PC-3 (cell line): ENCODE measurements around the gene ABHD8. TPM values are rescaled to one million over a fixed set of nuclear protein-coding genes. Genes with fewer than 3 reads are reported as not detected.

ENCODE experiments used
- ATAC-seq: fragments of 200-7000 bp; cut with Tn5 transposase; 2 replicates; pipeline ENCODE4 v1.9.1; 2020; ENCODE audit warnings: mild to moderate bottlenecking, moderate library complexity
- BruUV-seq: library from RNA; stranded (reverse); fragments of 400-500 nt; replicated peaks from 2 replicates; lab custom pipeline; 2021; lab: Mats Ljungman, UMichigan
- CTCF ChIA-PET: fragments of 300-600 bp; sonication (Branson Sonifier 250); formaldehyde crosslinking; loops from one replicate; lab custom pipeline; 2022; ENCODE audit warnings: antibody characterized with exemption; lab: Charles Lee
- POLR2A ChIA-PET: fragments of 300-600 bp; sonication (Branson Sonifier 250); formaldehyde crosslinking; loops from one replicate; lab custom pipeline; 2022; ENCODE audit warnings: antibody characterized with exemption; ENCODE audit not compliant: unreplicated experiment; lab: Charles Lee
- DNase-seq: peaks from one replicate; pipeline ENCODE4 v3.0.0-alpha.2; 2015
- H2AFZ ChIP-seq: fragments of 300-600 bp; sonication (generic); 2 replicates; pipeline ENCODE4 v1.6.0; 2016; ENCODE audit warnings: antibody characterized with exemption, low read length
- H3F3A ChIP-seq: fragments of 300-600 bp; sonication (generic); one replicate; pipeline ENCODE4 v1.6.0; 2017; ENCODE audit warnings: antibody characterized with exemption, low read length, control low read depth, mild to moderate bottlenecking; ENCODE audit not compliant: unreplicated experiment
- H3K27ac ChIP-seq: fragments of 300-600 bp; sonication (generic); 2 replicates; pipeline ENCODE4 v1.5.1; 2016; ENCODE audit warnings: mild to moderate bottlenecking, low read length
- H3K27me3 ChIP-seq: fragments of 300-600 bp; sonication (generic); 2 replicates; pipeline ENCODE4 v1.6.1; 2016; ENCODE audit warnings: low read length, mixed read lengths
- H3K36me3 ChIP-seq: fragments of 300-600 bp; sonication (generic); 2 replicates; pipeline ENCODE4 v1.6.1; 2016; ENCODE audit warnings: low read depth, mixed run types, low read length, mixed read lengths
- H3K4me1 ChIP-seq: fragments of 300-600 bp; sonication (generic); 2 replicates; pipeline ENCODE4 v1.5.1; 2016; ENCODE audit warnings: low read length; ENCODE audit not compliant: insufficient read depth
- H3K4me2 ChIP-seq: fragments of 300-600 bp; sonication (generic); 2 replicates; pipeline ENCODE4 v1.6.0; 2016; ENCODE audit warnings: low read length
- H3K4me3 ChIP-seq: fragments of 300-600 bp; sonication (generic); 2 replicates; pipeline ENCODE4 v1.5.1; 2016; ENCODE audit warnings: mild to moderate bottlenecking, low read length, mixed read lengths
- H3K79me2 ChIP-seq: fragments of 300-600 bp; sonication (generic); 2 replicates; pipeline ENCODE4 v1.6.1; 2017; ENCODE audit warnings: low read length, mixed read lengths
- H3K9ac ChIP-seq: fragments of 300-600 bp; sonication (generic); 2 replicates; pipeline ENCODE4 v1.6.0; 2016; ENCODE audit warnings: mild to moderate bottlenecking, low read length
- H3K9me2 ChIP-seq: fragments of 300-600 bp; sonication (generic); replicated peaks from 2 replicates; pipeline ENCODE4 v1.6.1; 2016; ENCODE audit warnings: mixed run types, low read length, mixed read lengths
- H3K9me3 ChIP-seq: fragments of 300-600 bp; sonication (generic); 2 replicates; pipeline ENCODE4 v1.6.1; 2016; ENCODE audit warnings: low read length, mixed read lengths
- H4K20me1 ChIP-seq: fragments of 300-600 bp; sonication (generic); 2 replicates; pipeline ENCODE4 v1.6.1; 2016; ENCODE audit warnings: low read length, mixed read lengths
- EZH2 ChIP-seq: fragments of 300-600 bp; sonication (generic); IDR thresholded peaks from one replicate; pipeline ENCODE4 v1.6.1; 2017; ENCODE audit warnings: antibody characterized with exemption, mild to moderate bottlenecking, low read length; ENCODE audit not compliant: unreplicated experiment
- EZH2phosphoT487 ChIP-seq: fragments of 300-600 bp; sonication (generic); IDR thresholded peaks from 2 replicates; pipeline ENCODE4 v1.6.1; 2018; ENCODE audit warnings: mild to moderate bottlenecking, antibody characterized with exemption, low read length, borderline replicate concordance
- intact Hi-C: fragments of 100-400 bp; cut with micrococcal nuclease; formaldehyde crosslinking; loops from 2 replicates; pipeline ENCODE4 v1.9.0; 2023
- total RNA-seq: library from RNA; depleted of rRNA; stranded (reverse); fragments of >200 nt; gene quantifications from 2 replicates; pipeline ENCODE4 v1.2.3, GENCODE V29; 2014
- TF ChIP-seq, protein P1 (sequence below): fragments of 300-600 bp; sonication (generic); conservative IDR thresholded peaks from 2 replicates; pipeline ENCODE4 v1.5.1; 2017; ENCODE audit warnings: antibody characterized with exemption, low read depth, mild to moderate bottlenecking, low read length

ABHD8 gene
- total RNA-seq, 1 experiment from 2014 or later: 42.4 TPM

DNA sequence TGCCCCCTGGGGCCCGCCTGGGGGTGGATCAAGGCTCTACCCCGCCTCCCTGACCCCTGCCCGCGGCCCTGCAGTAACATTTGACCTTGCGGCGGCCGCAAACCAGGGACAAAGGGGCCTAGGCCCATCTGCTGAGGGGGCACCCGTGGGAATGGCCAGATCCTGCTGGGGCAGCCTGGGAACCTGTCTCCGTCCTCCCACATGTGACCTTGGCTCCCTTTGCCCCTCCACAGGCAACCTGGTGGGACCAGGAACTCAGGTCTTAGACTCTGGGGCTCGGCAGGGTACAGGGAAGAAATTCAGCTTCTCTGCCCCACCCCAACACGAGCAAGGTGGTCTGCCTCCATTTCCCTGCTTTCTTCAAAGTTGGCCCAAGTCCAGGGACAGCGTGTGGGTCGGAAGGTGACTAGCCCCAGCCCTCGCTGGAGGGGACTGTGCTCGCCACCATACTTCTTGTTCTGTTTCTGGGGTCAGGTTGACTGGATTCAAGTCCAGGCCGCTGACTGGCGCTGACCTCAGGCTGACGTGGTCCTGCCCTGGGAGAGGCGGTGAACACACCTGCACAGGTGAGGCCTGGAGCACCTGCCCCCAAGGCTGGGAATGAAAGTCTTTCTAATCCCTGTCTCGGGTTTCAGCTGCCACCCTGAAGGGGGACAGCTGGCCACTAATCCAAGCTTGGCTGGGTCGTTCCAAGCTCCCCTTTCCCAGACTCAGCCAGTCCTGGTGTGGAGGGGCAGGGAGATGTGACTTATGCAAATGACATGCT, 55.0 kb downstream of the ABHD8 start:
- Histone ChIP-seq H3K4me2 (no peak overlapping the region), H4K20me1 (peaks cover 3% of the 10 kb centered on the region), H3K4me1 (peaks cover 27% of the 10 kb centered on the region), H3K4me3 (no peak overlapping the region), H3K79me2 (peaks cover 21% of the 10 kb centered on the region), H3K9me3 (no peaks in the 10 kb centered on the region), H3K27me3 (no peaks in the 10 kb centered on the region), H3K36me3 (no peaks in the 10 kb centered on the region), H3K9ac (no peak overlapping the region), H3K27ac (no peak overlapping the region), H2AFZ (no peak overlapping the region), H3F3A (no peaks in the 10 kb centered on the region), H3K9me2 (no peaks in the 10 kb centered on the region)
- intact Hi-C loops: no loop called here
- no peak for DNase-seq
- ChIA-PET CTCF (no interaction called here), POLR2A (interaction anchor here (0.6 kb wide), 1 partner anchor 19 kb away, joined by 3 read pairs; no protein-coding TSS in a partner anchor)
- no peak for ATAC-seq
- BruUV-seq: no TSS peak
- TF ChIP-seq EZH2 (no peak), EZH2phosphoT487 (no peak)
- TF ChIP-seq, protein P1, sequence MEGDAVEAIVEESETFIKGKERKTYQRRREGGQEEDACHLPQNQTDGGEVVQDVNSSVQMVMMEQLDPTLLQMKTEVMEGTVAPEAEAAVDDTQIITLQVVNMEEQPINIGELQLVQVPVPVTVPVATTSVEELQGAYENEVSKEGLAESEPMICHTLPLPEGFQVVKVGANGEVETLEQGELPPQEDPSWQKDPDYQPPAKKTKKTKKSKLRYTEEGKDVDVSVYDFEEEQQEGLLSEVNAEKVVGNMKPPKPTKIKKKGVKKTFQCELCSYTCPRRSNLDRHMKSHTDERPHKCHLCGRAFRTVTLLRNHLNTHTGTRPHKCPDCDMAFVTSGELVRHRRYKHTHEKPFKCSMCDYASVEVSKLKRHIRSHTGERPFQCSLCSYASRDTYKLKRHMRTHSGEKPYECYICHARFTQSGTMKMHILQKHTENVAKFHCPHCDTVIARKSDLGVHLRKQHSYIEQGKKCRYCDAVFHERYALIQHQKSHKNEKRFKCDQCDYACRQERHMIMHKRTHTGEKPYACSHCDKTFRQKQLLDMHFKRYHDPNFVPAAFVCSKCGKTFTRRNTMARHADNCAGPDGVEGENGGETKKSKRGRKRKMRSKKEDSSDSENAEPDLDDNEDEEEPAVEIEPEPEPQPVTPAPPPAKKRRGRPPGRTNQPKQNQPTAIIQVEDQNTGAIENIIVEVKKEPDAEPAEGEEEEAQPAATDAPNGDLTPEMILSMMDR: no peak

DNA sequence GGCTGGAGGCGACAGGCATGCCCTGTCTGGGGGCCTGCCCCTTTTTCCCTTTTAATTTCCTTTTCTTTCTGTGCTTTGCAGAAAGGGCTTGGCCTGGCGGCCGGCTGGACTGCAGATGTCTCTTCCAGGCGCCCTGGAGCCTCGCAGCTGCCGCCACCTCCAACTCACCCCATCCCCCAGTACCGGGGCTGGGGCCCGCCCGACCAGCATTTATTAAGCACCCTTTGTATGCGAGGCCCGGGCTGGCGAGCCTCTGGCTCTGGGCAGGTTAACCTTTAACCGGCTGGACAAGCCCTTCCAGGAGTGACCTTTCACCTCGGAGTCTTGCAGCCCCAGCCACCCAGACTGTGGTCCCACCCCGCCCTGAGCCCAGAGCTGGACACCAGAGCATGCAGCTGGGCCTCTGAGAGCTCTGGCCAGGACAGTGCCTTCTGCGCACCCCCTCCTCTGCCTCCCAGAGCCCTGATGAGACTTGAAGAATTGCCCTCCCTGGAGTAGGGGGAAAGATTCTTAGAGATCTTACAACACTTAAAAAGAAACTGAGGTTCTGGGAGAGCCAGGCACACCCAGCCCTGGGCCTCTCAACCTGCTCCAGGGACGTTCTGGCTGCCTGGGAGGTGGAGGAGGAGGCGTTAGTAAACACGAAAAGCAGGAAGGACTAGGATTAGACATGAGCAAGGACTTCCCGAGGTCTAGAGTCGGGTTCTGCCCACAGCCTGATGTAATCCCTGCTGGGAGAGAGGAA, 56.4 kb downstream of the ABHD8 start:
- TF ChIP-seq, protein P1: no peak
- TF ChIP-seq EZH2phosphoT487 (no peak), EZH2 (no peak)
- intact Hi-C loops: no loop called here
- ChIA-PET CTCF (no interaction called here), POLR2A (no interaction called here)
- no peaks in the 10 kb centered on the region for H3K36me3 ChIP-seq
- peak overlapping the region; percentile 69; the same call in 1 of the 2 replicates for H3K4me3 ChIP-seq
- peaks cover 34% of the 10 kb centered on the region for H3K79me2 ChIP-seq
- ATAC-seq: no peak
- no TSS peak for BruUV-seq
- no peaks in the 10 kb centered on the region for H3F3A ChIP-seq
- H3K27me3 ChIP-seq: no peaks in the 10 kb centered on the region
- no peaks in the 10 kb centered on the region for H3K9me3 ChIP-seq
- H3K4me1 ChIP-seq: peaks cover 30% of the 10 kb centered on the region
- H4K20me1 ChIP-seq: peaks cover 13% of the 10 kb centered on the region
- peak overlapping the region; percentile 90 for H2AFZ ChIP-seq
- H3K4me2 ChIP-seq: peak overlapping the region; percentile 92
- 0 out of 2 replicates have a peak overlapping the region, but pooled peaks have one; percentile 58 for H3K9ac ChIP-seq
- H3K27ac ChIP-seq: no peak overlapping the region
- no peaks in the 10 kb centered on the region for H3K9me2 ChIP-seq
- DNase-seq: no peak
